HG02588 (cell line): ENCODE results near the gene GULP1.
"Not testable (repeated sequence)": the region's sequence is repeated elsewhere in the genome, so short reads cannot be mapped to it uniquely, and the experiment has no call there.

Experiments used
- ATAC-seq: cut with Tn5 transposase; IDR thresholded peaks from one replicate; pipeline ENCODE4 v1.9.1; 2021; ENCODE audit warnings: mild to moderate bottlenecking, moderate library complexity; ENCODE audit not compliant: unreplicated experiment

The GULP1 gene

GRCh38 chr2:188291617-188292347 is at the start of gene GULP1:
TSS of gene GULP1 (plus strand) at chr2:188291874. CDS start at chr2:188477703, 185,829 bp downstream.
- ATAC-seq: no peak

GRCh38 chr2:188243381-188243780 is 48.3 kb upstream of the GULP1 start:
- ATAC-seq: no peak

GRCh38 chr2:188244383-188244782 is 47.3 kb upstream of the GULP1 start:
- no peak for ATAC-seq

GRCh38 chr2:188245230-188245629 is 46.4 kb upstream of the GULP1 start:
- no peak for ATAC-seq

GRCh38 chr2:188248513-188248912 is 43.2 kb upstream of the GULP1 start:
- ATAC-seq: no peak

- no peak for ATAC-seq
Measured at GRCh38 chr2:188251034-188251433, 40.6 kb upstream of the GULP1 start.

- ATAC-seq: no peak
Measured at GRCh38 chr2:188256420-188256819, 35.3 kb upstream of the GULP1 start.

GRCh38 chr2:188265315-188265714 is 26.4 kb upstream of the GULP1 start:
- no peak for ATAC-seq

- ATAC-seq: no peak
Measured at GRCh38 chr2:188267776-188268175, 23.9 kb upstream of the GULP1 start.

GRCh38 chr2:188269004-188269403 is 22.7 kb upstream of the GULP1 start:
- ATAC-seq: no peak

GRCh38 chr2:188272121-188272520 is 19.6 kb upstream of the GULP1 start:
- no peak for ATAC-seq

- no peak for ATAC-seq
Measured at GRCh38 chr2:188274274-188274673, 17.4 kb upstream of the GULP1 start.

GRCh38 chr2:188276255-188276654 is 15.4 kb upstream of the GULP1 start:
- ATAC-seq: no peak

GRCh38 chr2:188277786-188278185 is 13.9 kb upstream of the GULP1 start:
- ATAC-seq: no peak

GRCh38 chr2:188278388-188279092 is 13.1 kb upstream of the GULP1 start:
- no peak for ATAC-seq

- no peak for ATAC-seq
Measured at GRCh38 chr2:188279093-188279445, 12.6 kb upstream of the GULP1 start.

- no peak for ATAC-seq
Measured at GRCh38 chr2:188280811-188281222, 10.9 kb upstream of the GULP1 start.

GRCh38 chr2:188282907-188283306 is 8.8 kb upstream of the GULP1 start:
- ATAC-seq: no peak

- not testable (repeated sequence) for ATAC-seq
Measured at GRCh38 chr2:188284251-188284650, 7.4 kb upstream of the GULP1 start.

- ATAC-seq: no peak
Measured at GRCh38 chr2:188285049-188285448, 6.6 kb upstream of the GULP1 start.

GRCh38 chr2:188285774-188286173 is 5.9 kb upstream of the GULP1 start:
- no peak for ATAC-seq

- no peak for ATAC-seq
Measured at GRCh38 chr2:188291142-188291616, 495 bp upstream of the GULP1 start.
